ENCODE data around the gene PAK1.

GRCh38 chr11:77361184-77361583 lies 112.7 kb downstream of the PAK1 start:
- TF ChIP-seq, protein P1, sequence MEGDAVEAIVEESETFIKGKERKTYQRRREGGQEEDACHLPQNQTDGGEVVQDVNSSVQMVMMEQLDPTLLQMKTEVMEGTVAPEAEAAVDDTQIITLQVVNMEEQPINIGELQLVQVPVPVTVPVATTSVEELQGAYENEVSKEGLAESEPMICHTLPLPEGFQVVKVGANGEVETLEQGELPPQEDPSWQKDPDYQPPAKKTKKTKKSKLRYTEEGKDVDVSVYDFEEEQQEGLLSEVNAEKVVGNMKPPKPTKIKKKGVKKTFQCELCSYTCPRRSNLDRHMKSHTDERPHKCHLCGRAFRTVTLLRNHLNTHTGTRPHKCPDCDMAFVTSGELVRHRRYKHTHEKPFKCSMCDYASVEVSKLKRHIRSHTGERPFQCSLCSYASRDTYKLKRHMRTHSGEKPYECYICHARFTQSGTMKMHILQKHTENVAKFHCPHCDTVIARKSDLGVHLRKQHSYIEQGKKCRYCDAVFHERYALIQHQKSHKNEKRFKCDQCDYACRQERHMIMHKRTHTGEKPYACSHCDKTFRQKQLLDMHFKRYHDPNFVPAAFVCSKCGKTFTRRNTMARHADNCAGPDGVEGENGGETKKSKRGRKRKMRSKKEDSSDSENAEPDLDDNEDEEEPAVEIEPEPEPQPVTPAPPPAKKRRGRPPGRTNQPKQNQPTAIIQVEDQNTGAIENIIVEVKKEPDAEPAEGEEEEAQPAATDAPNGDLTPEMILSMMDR (IDR thresholded peaks at IDR 0.05; ENCODE audit: insufficient read depth, low read depth, low read length) = no peak
- TF ChIP-seq EZH2 (IDR thresholded peaks at IDR 0.05; ENCODE audit: insufficient read depth, low read length) = no peak
